Upper lobe of left lung (tissue), 4 donors: ENCODE data around the gene WDR17.

Experiments used
- CTCF ChIP-seq, 6 experiments: fragments of 450-650 bp in 4 of 6; fragments of 200-600 bp in 2 of 6; sonication (generic) in 2 of 6; IDR thresholded peaks; one replicate each; pipeline ENCODE4 v1.5.1; 2016 to 2019; ENCODE audit warnings: antibody characterized with exemption in 6 of 6
- EP300 ChIP-seq, 4 donors: sonication (generic); formaldehyde crosslinking; IDR thresholded peaks; one replicate each; pipeline ENCODE4 v1.5.1; 2017; ENCODE audit warnings: antibody characterized with exemption in 4 of 4, control low read depth in 2 of 4

- TF ChIP-seq EP300 (IDR thresholded peaks at IDR 0.05) (no peak), CTCF (IDR thresholded peaks at IDR 0.05) (no peak)
These were observed 85.1 kb downstream of the WDR17 start for GRCh38 chr4:176150704-176151103.
